GM12873 (cell line): Measurements from ENCODE around the gene CDSN.

Experiments used
- CTCF ChIP-seq: IDR thresholded peaks from 2 replicates; pipeline ENCODE4 v1.5.1; 2012; ENCODE audit warnings: low read depth, mild to moderate bottlenecking, moderate library complexity, low read length, control low read depth; ENCODE audit not compliant: insufficient read depth; ENCODE audit errors: missing control alignments

Gene CDSN

GRCh38 chr6:31113861-31114540, 6.2 kb downstream of the CDSN start:
- no peak for TF ChIP-seq CTCF

GRCh38 chr6:31112478-31112877, 7.8 kb downstream of the CDSN start, which contains the start of gene C6orf15:
C6orf15 (minus strand) TSS chr6:31112575; CDS start chr6:31112555, 20 bp downstream.
- no peak for TF ChIP-seq CTCF

- no peak for TF ChIP-seq CTCF
Observed at GRCh38 chr6:31111712-31112111, 8.5 kb downstream of the CDSN start.

GRCh38 chr6:31110825-31111582, 9.2 kb downstream of the CDSN start:
- no peak for TF ChIP-seq CTCF

GRCh38 chr6:31107052-31107451, 13.2 kb downstream of the CDSN start:
- TF ChIP-seq CTCF, result no peak

GRCh38 chr6:31103136-31103535, 17.1 kb downstream of the CDSN start:
- TF ChIP-seq CTCF, result no peak

- no peak for TF ChIP-seq CTCF
Observed at GRCh38 chr6:31098449-31098938, 21.8 kb downstream of the CDSN start.
